NCI-H82 treated with DMSO at 0.1 percent for 48 hours (cell line): Measurements from ENCODE around the gene NUDT7.

Source experiments
- DNase-seq: peaks from one replicate; lab custom pipeline; 2025; ENCODE audit not compliant: unreplicated experiment; lab: John Stamatoyannopoulos, UW

NUDT7 gene

GRCh38 chr16:77775911-77776909 is 53.9 kb downstream of the NUDT7 start:
- DNase-seq, result no peak

- no peak for DNase-seq
These were observed 55.4 kb downstream of the NUDT7 start for GRCh38 chr16:77777745-77778144.

- no peak for DNase-seq
These were observed 58.1 kb downstream of the NUDT7 start for GRCh38 chr16:77780378-77780837.

- DNase-seq, result no peak
These were observed 58.8 kb downstream of the NUDT7 start for GRCh38 chr16:77781091-77781490.

GRCh38 chr16:77782694-77783093 is 60.4 kb downstream of the NUDT7 start:
- DNase-seq, result peak; percentile 46

- DNase-seq, result no peak
These were observed 62.4 kb downstream of the NUDT7 start for GRCh38 chr16:77784441-77785372.

- no peak for DNase-seq
These were observed 63.1 kb downstream of the NUDT7 start for GRCh38 chr16:77785373-77785764.

GRCh38 chr16:77786186-77786847 is 64.0 kb downstream of the NUDT7 start:
- DNase-seq, result no peak

GRCh38 chr16:77787452-77787851 is 65.1 kb downstream of the NUDT7 start:
- DNase-seq, result no peak

- peak; percentile 75 for DNase-seq
These were observed 66.1 kb downstream of the NUDT7 start, which contains the start of gene VAT1L for GRCh38 chr16:77788181-77789084. TSS of gene VAT1L (plus strand) at chr16:77788564. CDS start at chr16:77788683, 119 bp downstream.

- peak; percentile 19 for DNase-seq
These were observed 67.0 kb downstream of the NUDT7 start for GRCh38 chr16:77789085-77790008.

- DNase-seq, result peak; percentile 21
These were observed 67.7 kb downstream of the NUDT7 start for GRCh38 chr16:77790009-77790372.

- peak; percentile 33 for DNase-seq
These were observed 68.6 kb downstream of the NUDT7 start for GRCh38 chr16:77790912-77791311.
